Loucy (cell line): ENCODE measurements around the gene PRAMEF12.

ENCODE experiments used
- H2AFZ ChIP-seq: fragments of 200-600 bp; sonication (generic); 2 replicates; pipeline ENCODE4 v1.6.0; 2016; ENCODE audit warnings: antibody characterized with exemption, mild to moderate bottlenecking, low read length, moderate library complexity
- H3F3A ChIP-seq: fragments of 200-600 bp; 2 replicates; pipeline ENCODE4 v1.6.0; 2016; ENCODE audit warnings: antibody characterized with exemption, low read depth, mild to moderate bottlenecking
- H3K27me3 ChIP-seq: fragments of 200-600 bp; sonication (generic); 2 replicates; pipeline ENCODE4 v1.6.1; 2014; ENCODE audit warnings: low read length, mild to moderate bottlenecking; ENCODE audit not compliant: insufficient read depth, poor library complexity, severe bottlenecking
- H3K36me3 ChIP-seq: fragments of 200-600 bp; sonication (generic); 2 replicates; pipeline ENCODE4 v1.6.1; 2016; ENCODE audit warnings: low read length; ENCODE audit not compliant: insufficient read depth
- H3K4me1 ChIP-seq: fragments of 200-600 bp; sonication (generic); 2 replicates; pipeline ENCODE4 v1.5.1; 2014; ENCODE audit warnings: low read length, mild to moderate bottlenecking; ENCODE audit not compliant: insufficient read depth, poor library complexity, severe bottlenecking
- H3K4me2 ChIP-seq: fragments of 200-600 bp; sonication (generic); 2 replicates; pipeline ENCODE4 v1.6.0; 2014; ENCODE audit warnings: antibody characterized with exemption, low read length, low read depth, mild to moderate bottlenecking; ENCODE audit not compliant: poor library complexity, severe bottlenecking
- H3K4me3 ChIP-seq: fragments of 200-600 bp; sonication (generic); 2 replicates; pipeline ENCODE4 v1.5.1; 2014; ENCODE audit warnings: low read length, mild to moderate bottlenecking, mixed read lengths; ENCODE audit not compliant: poor library complexity, severe bottlenecking
- H3K79me2 ChIP-seq: fragments of 200-600 bp; sonication (generic); 2 replicates; pipeline ENCODE4 v1.6.1; 2014; ENCODE audit warnings: low read length; ENCODE audit not compliant: insufficient read depth
- H3K9ac ChIP-seq: fragments of 200-600 bp; sonication (generic); 2 replicates; pipeline ENCODE4 v1.6.0; 2014; ENCODE audit warnings: mild to moderate bottlenecking, low read depth, low read length, moderate library complexity; ENCODE audit not compliant: poor library complexity, severe bottlenecking
- H3K9me2 ChIP-seq: fragments of 200-600 bp; sonication (generic); replicated peaks from 2 replicates; pipeline ENCODE4 v1.6.1; 2016; ENCODE audit warnings: low read depth, low read length, mixed read lengths
- H3K9me3 ChIP-seq: fragments of 200-600 bp; sonication (generic); 2 replicates; pipeline ENCODE4 v1.6.1; 2014; ENCODE audit warnings: mild to moderate bottlenecking, antibody characterized with exemption, low read length, low read depth; ENCODE audit not compliant: insufficient read depth
- H4K20me1 ChIP-seq: fragments of 200-600 bp; sonication (generic); 2 replicates; pipeline ENCODE4 v1.6.0; 2014; ENCODE audit warnings: antibody characterized with exemption, low read length, mild to moderate bottlenecking; ENCODE audit not compliant: insufficient read depth, poor library complexity, severe bottlenecking
- CTCF ChIP-seq: fragments of 200-600 bp; sonication (generic); conservative IDR thresholded peaks from 2 replicates; pipeline ENCODE4 v1.5.1; 2014; ENCODE audit warnings: mild to moderate bottlenecking, antibody characterized with exemption, low read length
- EZH2phosphoT487 ChIP-seq: fragments of 200-600 bp; IDR thresholded peaks from 2 replicates; pipeline ENCODE4 v1.6.1; 2018; ENCODE audit warnings: antibody characterized with exemption, mild to moderate bottlenecking, moderate library complexity, borderline replicate concordance

The PRAMEF12 gene

GRCh38 chr1:12748778-12749355, 24.7 kb upstream of the PRAMEF12 start:
- no peaks in the 10 kb centered on the region for H3K79me2 ChIP-seq
- no peaks in the 10 kb centered on the region for H4K20me1 ChIP-seq
- no peaks in the 10 kb centered on the region for H3K4me1 ChIP-seq
- no peaks in the 10 kb centered on the region for H3K9me2 ChIP-seq
- H3K9ac ChIP-seq: no peak overlapping the region
- peaks cover 11% of the 10 kb centered on the region; the same call in 1 of the 2 replicates for H3K9me3 ChIP-seq
- H3F3A ChIP-seq: no peaks in the 10 kb centered on the region
- no peak overlapping the region for H3K4me2 ChIP-seq
- no peak overlapping the region for H3K4me3 ChIP-seq
- TF ChIP-seq CTCF (no peak), EZH2phosphoT487 (no peak)
- H2AFZ ChIP-seq: no peak overlapping the region
- no peaks in the 10 kb centered on the region for H3K36me3 ChIP-seq
- no peaks in the 10 kb centered on the region for H3K27me3 ChIP-seq

GRCh38 chr1:12754738-12755137, 18.8 kb upstream of the PRAMEF12 start:
- Histone ChIP-seq H3K4me2 (no peak overlapping the region), H3K9me2 (no peaks in the 10 kb centered on the region), H3F3A (no peaks in the 10 kb centered on the region), H2AFZ (no peak overlapping the region), H3K79me2 (no peaks in the 10 kb centered on the region), H3K4me3 (no peak overlapping the region), H3K27me3 (no peaks in the 10 kb centered on the region), H4K20me1 (no peaks in the 10 kb centered on the region), H3K36me3 (no peaks in the 10 kb centered on the region), H3K9ac (no peak overlapping the region), H3K9me3 (no peaks in the 10 kb centered on the region), H3K4me1 (no peaks in the 10 kb centered on the region)
- no peak for TF ChIP-seq EZH2phosphoT487
- no peak for TF ChIP-seq CTCF

GRCh38 chr1:12756273-12756672, 17.3 kb upstream of the PRAMEF12 start:
- H3K4me2 ChIP-seq: no peak overlapping the region
- no peaks in the 10 kb centered on the region for H3F3A ChIP-seq
- no peaks in the 10 kb centered on the region for H3K27me3 ChIP-seq
- no peak for TF ChIP-seq EZH2phosphoT487
- no peak for TF ChIP-seq CTCF
- H3K4me3 ChIP-seq: no peak overlapping the region
- H3K9me2 ChIP-seq: no peaks in the 10 kb centered on the region
- H2AFZ ChIP-seq: no peak overlapping the region
- H3K4me1 ChIP-seq: no peaks in the 10 kb centered on the region
- H3K9ac ChIP-seq: no peak overlapping the region
- H4K20me1 ChIP-seq: no peaks in the 10 kb centered on the region
- H3K79me2 ChIP-seq: no peaks in the 10 kb centered on the region
- H3K36me3 ChIP-seq: no peaks in the 10 kb centered on the region
- no peaks in the 10 kb centered on the region for H3K9me3 ChIP-seq
